ENCODE data around the gene PRR15. TPM values are rescaled to one million over a fixed set of nuclear protein-coding genes. Genes with fewer than 3 reads are reported as not detected.
A peak's percentile ranks its signal among the peaks of the same experiment; 100 is the strongest.

PRR15 gene
- total RNA-seq, 2 donors from 2014 or later = 2.7 to 3.7 TPM

GRCh38 chr7:29564496-29565223, 1.0 kb downstream of the PRR15 start:
- Mint-ChIP-seq H3K27me3 (ENCODE audit: insufficient read depth) (peaks cover 39% of the 10 kb centered on the region), H3K36me3 (ENCODE audit: low read depth) (no peaks in the 10 kb centered on the region), H3K4me1 (peaks cover 7% of the 10 kb centered on the region), H3K9me3 (no peaks in the 10 kb centered on the region), H3K4me3 (peak overlapping the region; percentile 73), H3K27ac (no peak overlapping the region)
- no peaks in the 10 kb centered on the region for H3K9me3 ChIP-seq (ENCODE audit: control insufficient read depth, low read length)
- DNase-seq = peak; percentile 85
- no peaks in the 10 kb centered on the region for H3K36me3 ChIP-seq (ENCODE audit: control insufficient read depth, insufficient read depth, low read length)
- peaks cover 9% of the 10 kb centered on the region for H3K4me1 ChIP-seq (ENCODE audit: control insufficient read depth, insufficient read depth, low read length)
- H3K9ac ChIP-seq (ENCODE audit: extremely low read depth, low read length, poor library complexity, severe bottlenecking) = peak overlapping the region; percentile 17
- H3K27ac ChIP-seq (ENCODE audit: low read depth, low read length) = no peak overlapping the region
- TF ChIP-seq CTCF (conservative IDR thresholded peaks at IDR 0.05) = no peak
- WGBS, 2 experiments (ENCODE audit: insufficient coverage in 1 of 2, insufficient read length in 1 of 2) = 0% methylated on average over 27 to 48 of the region's 48 CpGs
- H3K4me3 ChIP-seq (ENCODE audit: low read length) = peak overlapping the region; percentile 87
- H3K27me3 ChIP-seq (ENCODE audit: control insufficient read depth, insufficient read depth, low read length, poor library complexity, severe bottlenecking) = peaks cover 81% of the 10 kb centered on the region

GRCh38 chr7:29565224-29565630, 1.6 kb downstream of the PRR15 start:
- WGBS, 2 experiments (ENCODE audit: insufficient coverage in 1 of 2, insufficient read length in 1 of 2) = 5 to 16% methylated on average over 5 to 10 of the region's 10 CpGs
- peak overlapping the region; percentile 73 for H3K4me3 Mint-ChIP-seq
- no peak overlapping the region for H3K27ac Mint-ChIP-seq
- no peaks in the 10 kb centered on the region for H3K9me3 Mint-ChIP-seq
- DNase-seq = no peak
- peaks cover 7% of the 10 kb centered on the region for H3K4me1 Mint-ChIP-seq
- no peak overlapping the region for H3K27ac ChIP-seq (ENCODE audit: low read depth, low read length)
- H3K9ac ChIP-seq (ENCODE audit: extremely low read depth, low read length, poor library complexity, severe bottlenecking) = peak overlapping the region; percentile 17
- no peaks in the 10 kb centered on the region for H3K36me3 Mint-ChIP-seq (ENCODE audit: low read depth)
- H3K9me3 ChIP-seq (ENCODE audit: control insufficient read depth, low read length) = no peaks in the 10 kb centered on the region
- no peaks in the 10 kb centered on the region for H3K36me3 ChIP-seq (ENCODE audit: control insufficient read depth, insufficient read depth, low read length)
- H3K4me1 ChIP-seq (ENCODE audit: control insufficient read depth, insufficient read depth, low read length) = peaks cover 10% of the 10 kb centered on the region
- H3K27me3 Mint-ChIP-seq (ENCODE audit: insufficient read depth) = peaks cover 39% of the 10 kb centered on the region
- no peak for TF ChIP-seq CTCF (conservative IDR thresholded peaks at IDR 0.05)
- peak overlapping the region; percentile 87 for H3K4me3 ChIP-seq (ENCODE audit: low read length)
- H3K27me3 ChIP-seq (ENCODE audit: control insufficient read depth, insufficient read depth, low read length, poor library complexity, severe bottlenecking) = peaks cover 85% of the 10 kb centered on the region

- peak overlapping the region; percentile 87 for H3K4me3 ChIP-seq (ENCODE audit: low read length)
- no peak overlapping the region for H3K9ac ChIP-seq (ENCODE audit: extremely low read depth, low read length, poor library complexity, severe bottlenecking)
- peaks cover 36% of the 10 kb centered on the region for H3K27me3 Mint-ChIP-seq (ENCODE audit: insufficient read depth)
- H3K36me3 Mint-ChIP-seq (ENCODE audit: low read depth) = no peaks in the 10 kb centered on the region
- WGBS, 2 experiments (ENCODE audit: insufficient coverage in 1 of 2, insufficient read length in 1 of 2) = 36 to 47% methylated on average over 13 of the region's 13 CpGs
- DNase-seq = peak; percentile 53
- peaks cover 7% of the 10 kb centered on the region for H3K4me1 Mint-ChIP-seq
- no peak overlapping the region for H3K27ac Mint-ChIP-seq
- TF ChIP-seq CTCF (conservative IDR thresholded peaks at IDR 0.05) = no peak
- no peaks in the 10 kb centered on the region for H3K36me3 ChIP-seq (ENCODE audit: control insufficient read depth, insufficient read depth, low read length)
- peaks cover 85% of the 10 kb centered on the region for H3K27me3 ChIP-seq (ENCODE audit: control insufficient read depth, insufficient read depth, low read length, poor library complexity, severe bottlenecking)
- H3K4me1 ChIP-seq (ENCODE audit: control insufficient read depth, insufficient read depth, low read length) = peaks cover 10% of the 10 kb centered on the region
- no peaks in the 10 kb centered on the region for H3K9me3 ChIP-seq (ENCODE audit: control insufficient read depth, low read length)
- no peaks in the 10 kb centered on the region for H3K9me3 Mint-ChIP-seq
- H3K4me3 Mint-ChIP-seq = peak overlapping the region; percentile 73
- H3K27ac ChIP-seq (ENCODE audit: low read depth, low read length) = no peak overlapping the region
These were observed 2.0 kb downstream of the PRR15 start for GRCh38 chr7:29565634-29565981.

Data from endodermal cell (in vitro differentiated cells).